Neutrophil (primary cell): ENCODE results near the gene NADK.
A peak's percentile ranks its signal among the peaks of the same experiment; 100 is the strongest.
"Not testable (repeated sequence)": the region's sequence is repeated elsewhere in the genome, so short reads cannot be mapped to it uniquely, and the experiment has no call there.

Experiments
- H3K27ac ChIP-seq: fragments of 200-600 bp; sonication (generic); 2 replicates; pipeline ENCODE4 v1.5.1; 2016; ENCODE audit warnings: mild to moderate bottlenecking, moderate library complexity
- H3K27me3 ChIP-seq: fragments of 200-600 bp; sonication (generic); 2 replicates; pipeline ENCODE4 v1.6.0; 2016; ENCODE audit warnings: mild to moderate bottlenecking
- H3K36me3 ChIP-seq: fragments of 200-600 bp; sonication (generic); 2 replicates; pipeline ENCODE4 v1.5.1; 2017
- H3K4me1 ChIP-seq, 2 experiments: fragments of 200-600 bp in 1 of 2; sonication (generic) in 1 of 2; 1 replicate in 1 of 2; 2 replicates in 1 of 2; pipeline versions ENCODE4 v1.5.1 to v1.6.1; 2013 to 2016; ENCODE audit warnings: low read depth in 1 of 2, low read length in 1 of 2, mild to moderate bottlenecking in 1 of 2, moderate library complexity in 1 of 2; ENCODE audit not compliant: control insufficient read depth in 1 of 2, insufficient read depth in 1 of 2
- H3K4me3 ChIP-seq, 2 experiments: fragments of 200-600 bp in 1 of 2; sonication (generic) in 1 of 2; 1 replicate in 1 of 2; 2 replicates in 1 of 2; pipeline ENCODE4 v1.5.1; 2013 to 2016; ENCODE audit warnings: low read depth in 1 of 2, low read length in 1 of 2, mild to moderate bottlenecking in 1 of 2, moderate library complexity in 1 of 2
- H3K9me3 ChIP-seq: fragments of 200-600 bp; sonication (generic); 2 replicates; pipeline ENCODE4 v1.5.1; 2016
- CTCF ChIP-seq: fragments of 200-600 bp; sonication (generic); IDR thresholded peaks from 2 replicates; pipeline ENCODE4 v1.5.1; 2016; ENCODE audit warnings: antibody characterized with exemption

Gene NADK

GRCh38 chr1:1738799-1739337 lies 39.4 kb downstream of the NADK start:
- H3K36me3 ChIP-seq, result peaks cover 20% of the 10 kb centered on the region
- not testable (repeated sequence) for H3K27ac ChIP-seq, H3K4me1 ChIP-seq, H3K4me3 ChIP-seq, H3K9me3 ChIP-seq, H3K27me3 ChIP-seq

GRCh38 chr1:1737675-1738590 lies 40.3 kb downstream of the NADK start:
- H3K4me1 ChIP-seq, H3K4me3 ChIP-seq, H3K9me3 ChIP-seq, H3K27ac ChIP-seq, H3K27me3 ChIP-seq: not testable (repeated sequence)
- H3K36me3 ChIP-seq, result peaks cover 29% of the 10 kb centered on the region

- no peak for TF ChIP-seq CTCF
Observed at GRCh38 chr1:1732381-1732780, 45.9 kb downstream of the NADK start.

GRCh38 chr1:1730870-1731269 lies 47.4 kb downstream of the NADK start:
- Histone ChIP-seq H3K36me3 (peaks cover 43% of the 10 kb centered on the region), H3K27me3 (no peaks in the 10 kb centered on the region), H3K4me1 (peaks cover 8 to 13% of the 10 kb centered on the region in 2 experiments), H3K9me3 (no peaks in the 10 kb centered on the region), H3K4me3 (no peak overlapping the region), H3K27ac (no peak overlapping the region)
- no peak for TF ChIP-seq CTCF

More at GRCh38 chr1:1732381-1732780, 45.9 kb downstream of the NADK start:
- peaks cover 43% of the 10 kb centered on the region for H3K36me3 ChIP-seq
- no peaks in the 10 kb centered on the region for H3K27me3 ChIP-seq
- no peak overlapping the region for H3K27ac ChIP-seq
- peaks cover 8 to 13% of the 10 kb centered on the region in 2 experiments for H3K4me1 ChIP-seq
- no peaks in the 10 kb centered on the region for H3K9me3 ChIP-seq
- H3K4me3 ChIP-seq, result no peak overlapping the region

GRCh38 chr1:1730230-1730629 lies 48.0 kb downstream of the NADK start:
- not testable (repeated sequence) for H3K27me3 ChIP-seq, H3K4me3 ChIP-seq, H3K9me3 ChIP-seq, H3K27ac ChIP-seq
- H3K36me3 ChIP-seq, result peaks cover 41% of the 10 kb centered on the region
- H3K4me1 ChIP-seq, result peaks cover 8 to 13% of the 10 kb centered on the region in 2 experiments

- not testable (repeated sequence) for H3K9me3 ChIP-seq, H3K27me3 ChIP-seq, H3K4me3 ChIP-seq
- Histone ChIP-seq H3K27ac (peak overlapping the region; percentile 60), H3K36me3 (peaks cover 31% of the 10 kb centered on the region), H3K4me1 (peaks cover 8 to 13% of the 10 kb centered on the region in 2 experiments)
Observed at GRCh38 chr1:1729116-1729816, 49.0 kb downstream of the NADK start.

GRCh38 chr1:1728308-1729005 lies 49.8 kb downstream of the NADK start:
- H3K27ac ChIP-seq, result peak overlapping the region; percentile 60
- H3K4me3 ChIP-seq, result not testable (repeated sequence)

GRCh38 chr1:1727131-1727651 lies 51.1 kb downstream of the NADK start:
- H3K27me3 ChIP-seq, H3K9me3 ChIP-seq, H3K4me3 ChIP-seq: not testable (repeated sequence)
- Histone ChIP-seq H3K27ac (peak overlapping the region; percentile 29), H3K36me3 (peaks cover 13% of the 10 kb centered on the region), H3K4me1 (peaks cover 8 to 13% of the 10 kb centered on the region in 2 experiments)

More at GRCh38 chr1:1728308-1729005, 49.8 kb downstream of the NADK start:
- not testable (repeated sequence) for H3K27me3 ChIP-seq, H3K9me3 ChIP-seq
- Histone ChIP-seq H3K36me3 (peaks cover 24% of the 10 kb centered on the region), H3K4me1 (peaks cover 8 to 13% of the 10 kb centered on the region in 2 experiments)

- peaks cover 17% of the 10 kb centered on the region for H3K36me3 ChIP-seq
- H3K9me3 ChIP-seq, H3K4me3 ChIP-seq, H3K27ac ChIP-seq, H3K27me3 ChIP-seq: not testable (repeated sequence)
- peaks cover 8 to 13% of the 10 kb centered on the region in 2 experiments for H3K4me1 ChIP-seq
Observed at GRCh38 chr1:1726088-1726487, 52.2 kb downstream of the NADK start.
